Measurements from ENCODE around the gene ZNF836.

GRCh38 chr19:52214241-52214640 lies 42.8 kb upstream of the ZNF836 start:
- TF ChIP-seq EP300 (IDR thresholded peaks at IDR 0.05) (no peak), CTCF (IDR thresholded peaks at IDR 0.05) (no peak), POLR2A (IDR thresholded peaks at IDR 0.05) (no peak)
